Heart right ventricle (tissue), 16 donors: ENCODE measurements around the gene ZBTB7A. TPM values are rescaled to one million over a fixed set of nuclear protein-coding genes. Genes with fewer than 3 reads are reported as not detected.

Source experiments
- ATAC-seq, 8 donors: fragments of 200-7000 bp; cut with Tn5 transposase; one replicate each; pipeline ENCODE4 v1.9.1; 2020; ENCODE audit warnings: mild to moderate bottlenecking in 8 of 8, moderate library complexity in 8 of 8, moderate number of reproducible peaks in 1 of 8
- DNase-seq, 2 donors: peaks; one replicate each; pipeline ENCODE4 v3.0.0-alpha.2; 2020
- H3K27ac ChIP-seq, 10 donors: fragments of 200-600 bp; sonication (generic) in 2 of 10; one replicate each; pipeline versions ENCODE4 v1.5.0 to v1.8.0; 2020 to 2022; ENCODE audit warnings: mild to moderate bottlenecking in 3 of 10
- H3K27me3 ChIP-seq, 7 donors: fragments of 200-600 bp; one replicate each; pipeline ENCODE4 v1.8.0; 2021 to 2022; ENCODE audit warnings: mild to moderate bottlenecking in 2 of 7
- H3K36me3 ChIP-seq, 9 donors: fragments of 200-600 bp; sonication (generic) in 1 of 9; one replicate each; pipeline versions ENCODE4 v1.5.0 to v1.8.0; 2020 to 2022; ENCODE audit warnings: mild to moderate bottlenecking in 2 of 9
- H3K4me1 ChIP-seq, 9 donors: fragments of 200-600 bp; sonication (generic) in 1 of 9; one replicate each; pipeline versions ENCODE4 v1.5.0 to v1.8.0; 2020 to 2022; ENCODE audit warnings: mild to moderate bottlenecking in 4 of 9
- H3K4me3 ChIP-seq, 10 donors: fragments of 200-600 bp; sonication (generic) in 2 of 10; one replicate each; pipeline versions ENCODE4 v1.5.0 to v1.8.0; 2020 to 2022; ENCODE audit warnings: mild to moderate bottlenecking in 7 of 10, moderate library complexity in 2 of 10
- H3K9me3 ChIP-seq, 11 donors: fragments of 200-600 bp in 10 of 11; sonication (generic) in 2 of 11; one replicate each; pipeline versions ENCODE4 v1.5.0 to v1.8.0; 2013 to 2022; ENCODE audit warnings: mild to moderate bottlenecking in 2 of 11, control low read depth in 1 of 11, moderate library complexity in 1 of 11
- WGBS, 2 donors: extraction: QIAGEN DNeasy Blood & Tissue Kit; methylation state at CpG; one replicate each; pipeline ENCODE4 v1.1.7; 2013; ENCODE audit warnings: inconsistent platforms in 1 of 2; 5-methylcytosine and 5-hydroxymethylcytosine counted together
- intact Hi-C, 10 donors: fragments of 100-400 bp; cut with DNase I; formaldehyde crosslinking; loops; one replicate each; pipeline versions ENCODE4 v1.11.1 to v1.14.2; 2022
- polyA plus RNA-seq, 2 donors: library from polyadenylated mRNA; stranded (reverse); fragments of 200-250 nt; gene quantifications; one replicate each; pipeline ENCODE4 v1.2.3, GENCODE V29; 2013
- total RNA-seq, 10 donors: library from RNA; stranded (reverse); fragmentation: NEBNext Ultra II Directional in 3 of 10; extraction: Animal tissue kit (Norgen Biotek cat#: 25700) in 3 of 10; gene quantifications; one replicate each; pipeline versions ENCODE4 v1.2.1 to v1.2.4, GENCODE V29; 2021 to 2023
- TF ChIP-seq, protein P1 (sequence below), 9 donors: fragments of 200-600 bp; sonication (generic) in 2 of 9; IDR thresholded peaks; one replicate each; pipeline versions ENCODE4 v1.5.0 to v1.8.0; 2021 to 2022; ENCODE audit warnings: antibody characterized with exemption in 9 of 9, mild to moderate bottlenecking in 5 of 9, moderate library complexity in 1 of 9
- donor health status: Arrhythmogenic right ventricular cardiomyopathy.
- donor health status: ischemic (EF 13 %, LVEDD 7.1; RV severe dilation, severe dysfunction).
- donor health status: healthy with polysubstance abuse.
- donor health status: DM: no; HTN: yes; CAD: no.
- donor health status: DM: no; HTN: no; CAD: no.
- donor health status: ischemic (EF 25% LVEDD 6.9; RV normal size, moderate dysfunction).
- donor health status: ischemic (EF 25% LVEDD 5.7; RV mildly dilated, moderate dysfunction).
- donor health status: healthy.
- donor health status: DM: yes; HTN: yes; CAD: no.
- donor health status: Ischemic cardiomyopathy.
- donor health status: ischemic (EF 35%, LVEDD 5.7; RV mildly dilated, moderate dysfunction).
- donor health status: nonischemic (EF 11% LVEDD 7.7; RV severe dilation, severe dysfunction).
- donor health status: DM: yes; HTN: yes; CAD: no.
- donor health status: PGD.
- donor health status: ischemic (EF 29% LVEDD 5.4; RV normal size, mild dysfunction).
- donor health status: nonischemic (EF 23%, LVEDD 6.1; RV moderate dilation, normal function).

ZBTB7A gene
- total and polyA plus RNA-seq, 12 donors = 9.6 to 40.5 (median 25.2) TPM

DNA sequence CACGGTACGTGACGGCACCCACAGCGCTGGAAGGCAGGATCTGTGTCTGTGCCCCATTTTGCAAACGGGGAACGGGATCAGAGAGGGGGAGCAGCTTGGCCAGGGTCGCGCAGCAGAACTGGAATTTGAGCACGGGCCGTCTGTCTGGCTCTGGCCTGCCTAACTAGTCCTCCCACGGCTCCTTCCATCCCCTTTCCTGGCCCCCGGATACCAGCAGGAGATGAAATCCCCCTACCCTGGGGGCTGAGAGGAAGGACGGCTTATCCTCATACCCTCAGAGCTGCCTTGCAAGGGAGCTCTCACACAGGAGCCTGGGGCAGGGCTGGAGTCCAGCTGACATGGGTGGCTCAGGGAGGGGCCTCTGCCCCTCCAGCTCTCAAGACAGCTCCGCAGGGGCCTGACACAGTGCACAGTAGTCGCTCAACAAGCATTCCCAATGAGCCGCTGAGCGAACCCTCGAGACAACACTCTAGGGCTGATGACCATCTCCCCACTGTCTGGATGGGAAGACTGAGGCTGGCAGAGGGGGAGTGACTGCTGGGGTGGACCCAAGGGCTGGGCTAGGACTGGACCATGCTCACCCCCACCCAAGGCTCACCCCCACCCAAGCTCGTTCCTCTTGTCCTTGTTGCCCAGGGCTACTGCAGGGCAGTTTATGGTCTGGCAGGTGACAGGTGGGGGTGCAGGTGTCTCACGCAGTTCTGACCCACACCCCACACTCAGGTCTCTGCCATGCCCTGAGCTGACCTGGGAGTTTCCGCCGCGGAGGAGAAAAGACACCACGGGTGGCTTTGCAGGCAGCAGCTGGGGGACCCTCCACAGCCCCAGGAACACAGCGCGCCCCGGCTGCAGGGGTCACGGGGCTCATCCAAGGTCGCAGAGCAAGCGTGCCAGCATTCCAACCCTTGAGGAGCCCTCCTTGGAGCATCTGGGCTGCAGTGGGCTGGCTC is 4.0 kb downstream of the ZBTB7A start:
- DNase-seq (no peak), ATAC-seq (no peak)
- Histone ChIP-seq H3K4me1 (peaks cover 56 to 75% (median 71%) of the 10 kb centered on the region in 9 donors), H3K9me3 (no peaks in the 10 kb centered on the region), H3K27ac (peak overlapping the region; percentile 93 to 99 (median 98)), H3K4me3 (peak overlapping the region in 9 of 10 donors; percentile 70 to 97 (median 87)), H3K36me3 (peaks cover 0 to 19% (median 0%) of the 10 kb centered on the region in 9 donors), H3K27me3 (no peaks in the 10 kb centered on the region)
- 59 to 65% methylated on average over 30 of the region's 30 CpGs for WGBS, 2 donors
- intact Hi-C loops = loop anchor here in 3 of 10 donors (5.0 to 10.0 kb wide), 3 partner anchors 45 to 75 kb away; partner anchors contain the start of genes EEF2 (in 1 of the 3) and PIAS4 (in 1 of the 3)
- TF ChIP-seq, protein P1, sequence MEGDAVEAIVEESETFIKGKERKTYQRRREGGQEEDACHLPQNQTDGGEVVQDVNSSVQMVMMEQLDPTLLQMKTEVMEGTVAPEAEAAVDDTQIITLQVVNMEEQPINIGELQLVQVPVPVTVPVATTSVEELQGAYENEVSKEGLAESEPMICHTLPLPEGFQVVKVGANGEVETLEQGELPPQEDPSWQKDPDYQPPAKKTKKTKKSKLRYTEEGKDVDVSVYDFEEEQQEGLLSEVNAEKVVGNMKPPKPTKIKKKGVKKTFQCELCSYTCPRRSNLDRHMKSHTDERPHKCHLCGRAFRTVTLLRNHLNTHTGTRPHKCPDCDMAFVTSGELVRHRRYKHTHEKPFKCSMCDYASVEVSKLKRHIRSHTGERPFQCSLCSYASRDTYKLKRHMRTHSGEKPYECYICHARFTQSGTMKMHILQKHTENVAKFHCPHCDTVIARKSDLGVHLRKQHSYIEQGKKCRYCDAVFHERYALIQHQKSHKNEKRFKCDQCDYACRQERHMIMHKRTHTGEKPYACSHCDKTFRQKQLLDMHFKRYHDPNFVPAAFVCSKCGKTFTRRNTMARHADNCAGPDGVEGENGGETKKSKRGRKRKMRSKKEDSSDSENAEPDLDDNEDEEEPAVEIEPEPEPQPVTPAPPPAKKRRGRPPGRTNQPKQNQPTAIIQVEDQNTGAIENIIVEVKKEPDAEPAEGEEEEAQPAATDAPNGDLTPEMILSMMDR (IDR thresholded peaks at IDR 0.05) = no peak

GRCh38 chr19:4061683-4062418 is 4.8 kb downstream of the ZBTB7A start:
- H3K36me3 ChIP-seq = peaks cover 0 to 21% (median 0%) of the 10 kb centered on the region in 9 donors
- WGBS, 2 donors = 43 to 54% methylated on average over 29 of the region's 29 CpGs
- H3K27ac ChIP-seq = peak overlapping the region; percentile 92 to 99 (median 98)
- H3K4me1 ChIP-seq = peaks cover 56 to 76% (median 73%) of the 10 kb centered on the region in 9 donors
- no peaks in the 10 kb centered on the region for H3K27me3 ChIP-seq
- intact Hi-C loops = loop anchor here in 3 of 10 donors (5.0 to 10.0 kb wide), 3 partner anchors 45 to 75 kb away; partner anchors contain the start of genes EEF2 (in 1 of the 3) and PIAS4 (in 1 of the 3)
- H3K9me3 ChIP-seq = no peaks in the 10 kb centered on the region
- H3K4me3 ChIP-seq = peak overlapping the region in 9 of 10 donors; percentile 23 to 91 (median 46)
- TF ChIP-seq, protein P1 (IDR thresholded peaks at IDR 0.05) = no peak
- ATAC-seq (peak in 5 of 8 donors; percentile 0 to 28 (median 2)), DNase-seq (no peak)

GRCh38 chr19:4061178-4061682 is 5.5 kb downstream of the ZBTB7A start:
- TF ChIP-seq, protein P1 (IDR thresholded peaks at IDR 0.05) = no peak
- peak; percentile 72 to 83 for DNase-seq
- H3K27ac ChIP-seq = peak overlapping the region; percentile 92 to 99 (median 98)
- peaks cover 56 to 76% (median 73%) of the 10 kb centered on the region in 9 donors for H3K4me1 ChIP-seq
- intact Hi-C loops = loop anchor here in 3 of 10 donors (5.0 to 10.0 kb wide), 3 partner anchors 44 to 74 kb away; partner anchors contain the start of genes EEF2 (in 1 of the 3) and PIAS4 (in 1 of the 3)
- ATAC-seq = peak in 4 of 8 donors; percentile 22 to 31 (median 24)
- H3K27me3 ChIP-seq = no peaks in the 10 kb centered on the region
- no peaks in the 10 kb centered on the region for H3K9me3 ChIP-seq
- H3K4me3 ChIP-seq = peak overlapping the region in 9 of 10 donors; percentile 23 to 91 (median 46)
- 14 to 16% methylated on average over 22 to 23 of the region's 23 CpGs for WGBS, 2 donors
- peaks cover 0 to 27% (median 3%) of the 10 kb centered on the region in 9 donors for H3K36me3 ChIP-seq
